ENCODE measurements around the gene ADRA2B. TPM values are rescaled to one million over a fixed set of nuclear protein-coding genes. Genes with fewer than 3 reads are reported as not detected.

Gene ADRA2B
- polyA plus RNA-seq, 1 donor (not counting 4 experiments of a cell fraction or from before 2014, with no cell fraction given): not detected

GRCh38 chr2:96146153-96146880 is 29.9 kb upstream of the ADRA2B start:
- Histone ChIP-seq H3K79me2 (ENCODE audit: control insufficient read depth, insufficient read depth, low read length) (no peaks in the 10 kb centered on the region), H3K27ac (ENCODE audit: control insufficient read depth, insufficient read depth, low read length) (peak overlapping the region; percentile 43), H3K9ac (ENCODE audit: control insufficient read depth, extremely low read depth, insufficient read depth, low read length) (peak overlapping the region; percentile 37), H3K9me3 (ENCODE audit: control insufficient read depth, low read depth, low read length) (no peaks in the 10 kb centered on the region), H2AFZ (ENCODE audit: control insufficient read depth, low read length) (peak overlapping the region; percentile 70), H3K27me3 (ENCODE audit: control insufficient read depth, extremely low read depth, insufficient read depth, low read length) (no peaks in the 10 kb centered on the region), H3K9me1 (ENCODE audit: control insufficient read depth, extremely low read depth, insufficient read depth, low read length) (no peaks in the 10 kb centered on the region), H3K4me3 (ENCODE audit: control insufficient read depth in 2 of 3, extremely low read depth in 1 of 3, insufficient read depth in 2 of 3, low read depth in 1 of 3, low read length in 3 of 3) (no peak overlapping the region), H3K36me3 (ENCODE audit: control insufficient read depth in 2 of 2, extremely low read depth in 1 of 2, insufficient read depth in 2 of 2, low read length in 2 of 2) (no peaks in the 10 kb centered on the region), H3K4me1 (ENCODE audit: control insufficient read depth, extremely low read depth, insufficient read depth, low read length) (peaks cover 37% of the 10 kb centered on the region), H4K20me1 (ENCODE audit: control insufficient read depth, extremely low read depth, insufficient read depth, low read length) (no peaks in the 10 kb centered on the region), H3K4me2 (ENCODE audit: control insufficient read depth, extremely low read depth, insufficient read depth, low read depth, low read length) (peak overlapping the region; percentile 47)
- no peak for DNase-seq (ENCODE audit: low read depth, low spot score)
- no peak for FAIRE-seq
- TF ChIP-seq EZH2 (IDR thresholded peaks at IDR 0.05; ENCODE audit: low read length): no peak
- TF ChIP-seq, protein P1, sequence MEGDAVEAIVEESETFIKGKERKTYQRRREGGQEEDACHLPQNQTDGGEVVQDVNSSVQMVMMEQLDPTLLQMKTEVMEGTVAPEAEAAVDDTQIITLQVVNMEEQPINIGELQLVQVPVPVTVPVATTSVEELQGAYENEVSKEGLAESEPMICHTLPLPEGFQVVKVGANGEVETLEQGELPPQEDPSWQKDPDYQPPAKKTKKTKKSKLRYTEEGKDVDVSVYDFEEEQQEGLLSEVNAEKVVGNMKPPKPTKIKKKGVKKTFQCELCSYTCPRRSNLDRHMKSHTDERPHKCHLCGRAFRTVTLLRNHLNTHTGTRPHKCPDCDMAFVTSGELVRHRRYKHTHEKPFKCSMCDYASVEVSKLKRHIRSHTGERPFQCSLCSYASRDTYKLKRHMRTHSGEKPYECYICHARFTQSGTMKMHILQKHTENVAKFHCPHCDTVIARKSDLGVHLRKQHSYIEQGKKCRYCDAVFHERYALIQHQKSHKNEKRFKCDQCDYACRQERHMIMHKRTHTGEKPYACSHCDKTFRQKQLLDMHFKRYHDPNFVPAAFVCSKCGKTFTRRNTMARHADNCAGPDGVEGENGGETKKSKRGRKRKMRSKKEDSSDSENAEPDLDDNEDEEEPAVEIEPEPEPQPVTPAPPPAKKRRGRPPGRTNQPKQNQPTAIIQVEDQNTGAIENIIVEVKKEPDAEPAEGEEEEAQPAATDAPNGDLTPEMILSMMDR (optimal IDR thresholded peaks at IDR 0.05 in 1 of 3, IDR thresholded peaks at IDR 0.05 in 1 of 3, conservative IDR thresholded peaks at IDR 0.05 in 1 of 3; ENCODE audit: extremely low read depth in 1 of 3, insufficient read depth in 2 of 3, low read length in 3 of 3): no peak
- dilution Hi-C loops (cut with MboI; ENCODE audit: extremely low pct_ligation_motif_present, low sequenced_read_pairs): no loop called here

- DNase-seq (ENCODE audit: low read depth, low spot score): no peak
- Histone ChIP-seq H3K79me2 (ENCODE audit: control insufficient read depth, insufficient read depth, low read length) (no peaks in the 10 kb centered on the region), H3K27ac (ENCODE audit: control insufficient read depth, insufficient read depth, low read length) (no peak overlapping the region), H2AFZ (ENCODE audit: control insufficient read depth, low read length) (no peak overlapping the region), H3K9me1 (ENCODE audit: control insufficient read depth, extremely low read depth, insufficient read depth, low read length) (no peaks in the 10 kb centered on the region), H3K9me3 (ENCODE audit: control insufficient read depth, low read depth, low read length) (no peaks in the 10 kb centered on the region), H3K27me3 (ENCODE audit: control insufficient read depth, extremely low read depth, insufficient read depth, low read length) (no peaks in the 10 kb centered on the region), H3K4me1 (ENCODE audit: control insufficient read depth, extremely low read depth, insufficient read depth, low read length) (peaks cover 37% of the 10 kb centered on the region), H3K9ac (ENCODE audit: control insufficient read depth, extremely low read depth, insufficient read depth, low read length) (no peak overlapping the region), H3K4me2 (ENCODE audit: control insufficient read depth, extremely low read depth, insufficient read depth, low read depth, low read length) (peak overlapping the region; percentile 47), H3K36me3 (ENCODE audit: control insufficient read depth in 2 of 2, extremely low read depth in 1 of 2, insufficient read depth in 2 of 2, low read length in 2 of 2) (no peaks in the 10 kb centered on the region), H4K20me1 (ENCODE audit: control insufficient read depth, extremely low read depth, insufficient read depth, low read length) (no peaks in the 10 kb centered on the region), H3K4me3 (ENCODE audit: control insufficient read depth in 2 of 3, extremely low read depth in 1 of 3, insufficient read depth in 2 of 3, low read depth in 1 of 3, low read length in 3 of 3) (peak overlapping the region in 1 of 3 experiments; percentile 19)
- dilution Hi-C loops (cut with MboI; ENCODE audit: extremely low pct_ligation_motif_present, low sequenced_read_pairs): no loop called here
- no peak for FAIRE-seq
- TF ChIP-seq, protein P1 (optimal IDR thresholded peaks at IDR 0.05 in 1 of 3, IDR thresholded peaks at IDR 0.05 in 1 of 3, conservative IDR thresholded peaks at IDR 0.05 in 1 of 3; ENCODE audit: extremely low read depth in 1 of 3, insufficient read depth in 2 of 3, low read length in 3 of 3): no peak
- TF ChIP-seq EZH2 (IDR thresholded peaks at IDR 0.05; ENCODE audit: low read length): no peak
These were observed 29.4 kb upstream of the ADRA2B start for GRCh38 chr2:96145848-96146152.
